ENCODE measurements around the gene VPS37B.
"Not testable (repeated sequence)": the region's sequence is repeated elsewhere in the genome, so short reads cannot be mapped to it uniquely, and the experiment has no call there.

The VPS37B gene

GRCh38 chr12:122909442-122910288, 13.7 kb upstream of the VPS37B start:
- DNase-seq (ENCODE audit: extremely low read depth in 1 of 2, low read depth in 1 of 2) = no peak

GRCh38 chr12:122908915-122909314, 13.0 kb upstream of the VPS37B start:
- no peak for DNase-seq (ENCODE audit: extremely low read depth in 1 of 2, low read depth in 1 of 2)

DNA sequence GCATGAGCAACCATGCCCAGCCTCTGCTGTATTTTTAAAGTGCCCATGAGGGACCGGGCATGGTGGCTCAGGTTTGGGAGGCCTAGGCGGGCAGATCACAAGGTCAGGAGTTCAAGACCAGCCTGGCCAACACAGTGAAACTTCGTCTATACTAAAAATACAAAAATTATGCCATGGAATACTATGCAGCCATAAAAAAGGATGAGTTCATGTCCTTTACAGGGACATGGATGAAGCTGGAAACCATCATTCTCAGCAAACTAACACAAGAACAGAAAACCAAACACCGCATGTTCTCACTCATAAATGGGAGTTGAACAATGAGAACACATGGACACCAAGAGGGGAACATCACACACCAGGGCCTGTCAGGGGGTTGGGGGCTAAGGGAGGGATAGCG, 9.3 kb upstream of the VPS37B start:
- not testable (repeated sequence) for DNase-seq (ENCODE audit: extremely low read depth in 1 of 2, low read depth in 1 of 2)

DNA sequence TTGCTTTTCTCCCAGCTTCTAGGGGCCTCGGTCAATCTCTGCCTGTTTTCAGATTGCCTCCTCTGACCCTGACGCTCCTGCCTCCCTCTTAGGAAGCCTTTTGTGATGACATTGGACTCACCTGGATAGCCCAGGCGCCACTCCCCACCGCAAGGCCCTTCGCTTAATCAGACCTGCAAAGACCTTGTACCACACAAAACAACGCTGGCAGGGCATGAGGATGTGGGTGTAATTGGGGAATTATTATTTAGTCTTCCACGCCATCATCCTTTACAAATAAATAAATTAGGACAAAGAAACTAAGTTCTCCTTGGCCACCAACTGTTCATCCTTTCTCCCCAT, 7.7 kb upstream of the VPS37B start:
- DNase-seq (ENCODE audit: extremely low read depth in 1 of 2, low read depth in 1 of 2) = no peak

DNA sequence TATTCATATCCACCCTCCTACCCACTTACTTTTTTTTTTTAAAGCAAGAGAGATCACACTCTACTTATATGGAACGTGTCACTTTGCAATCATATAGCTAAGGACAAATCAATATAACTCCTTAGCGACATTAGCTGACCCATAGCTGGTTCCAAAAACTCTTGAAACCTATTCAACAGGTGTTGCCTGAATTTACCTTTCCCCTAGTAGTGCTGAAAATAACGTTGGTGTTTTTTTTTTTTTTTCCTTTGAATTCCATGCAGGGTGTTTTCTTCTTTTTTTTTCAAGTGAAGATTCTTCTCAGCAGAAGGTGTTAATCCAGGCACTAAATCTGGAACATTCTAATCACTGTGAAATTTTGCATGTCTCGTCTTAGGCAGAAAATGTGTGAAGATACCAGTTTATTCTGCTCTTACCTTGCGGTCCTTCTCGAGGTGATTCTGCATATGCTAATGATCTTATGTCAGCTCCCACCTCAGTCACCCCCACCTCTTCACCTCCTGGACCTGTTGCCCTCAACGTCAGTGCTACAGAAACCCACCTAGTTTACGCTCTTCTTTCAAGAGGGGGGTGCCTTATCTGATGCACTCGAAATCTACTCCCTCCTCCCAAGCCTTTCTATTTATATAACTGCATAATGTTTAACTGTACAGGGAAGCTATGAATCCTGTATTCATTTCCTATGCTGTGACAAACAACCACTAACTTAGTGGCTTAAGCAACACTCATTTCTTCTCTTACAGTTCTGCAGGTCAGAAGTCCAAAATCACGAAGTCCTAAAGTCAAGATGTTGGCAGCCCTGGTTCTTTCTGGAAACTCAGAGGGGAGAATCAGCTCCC, 7.1 kb upstream of the VPS37B start:
- DNase-seq (ENCODE audit: extremely low read depth in 1 of 2, low read depth in 1 of 2) = no peak

DNA sequence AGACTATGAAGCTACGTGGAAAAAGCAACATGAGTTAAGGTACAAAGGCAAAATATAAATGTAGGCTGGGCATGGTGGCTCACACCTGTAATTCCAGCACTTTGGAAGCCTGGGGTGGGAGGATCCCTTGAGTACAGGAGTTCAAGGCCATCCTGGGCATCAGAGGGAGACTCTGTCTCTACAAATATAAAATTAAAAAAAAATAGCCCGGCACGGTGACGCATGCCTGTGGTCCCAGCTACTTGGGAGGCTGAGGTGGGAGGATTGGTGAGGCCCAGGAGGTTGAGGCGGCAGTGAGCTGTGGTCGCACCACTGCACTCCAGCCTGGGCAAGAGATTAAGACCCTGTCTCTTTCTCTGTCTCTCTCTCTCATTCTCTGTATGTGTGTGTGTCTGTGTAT, 4.0 kb upstream of the VPS37B start:
- DNase-seq (ENCODE audit: extremely low read depth in 1 of 2, low read depth in 1 of 2) = no peak

GRCh38 chr12:122896662-122897061, 738 bp upstream of the VPS37B start:
- no peak for DNase-seq (ENCODE audit: extremely low read depth in 1 of 2, low read depth in 1 of 2)

DNA sequence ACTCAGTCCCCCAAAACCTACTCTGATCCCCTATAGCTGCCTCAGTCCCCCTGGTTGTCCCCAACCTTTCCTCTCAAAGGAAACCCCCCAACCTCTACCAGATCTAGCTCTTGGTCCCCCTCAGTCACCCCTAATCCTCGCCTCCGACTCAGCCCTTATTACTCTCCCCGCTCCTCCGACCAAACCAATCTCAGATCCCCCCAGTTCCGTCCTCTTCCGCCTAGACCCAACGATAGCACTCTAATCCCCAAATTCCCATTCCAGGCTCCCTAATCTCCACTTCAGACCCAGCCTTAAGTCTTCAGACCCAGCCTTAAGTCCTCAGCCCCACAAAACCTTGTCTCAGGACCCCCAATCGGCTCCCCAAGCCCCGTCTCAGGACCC, 612 bp downstream of the VPS37B start:
- DNase-seq (ENCODE audit: extremely low read depth in 1 of 2, low read depth in 1 of 2) = no peak

DNA sequence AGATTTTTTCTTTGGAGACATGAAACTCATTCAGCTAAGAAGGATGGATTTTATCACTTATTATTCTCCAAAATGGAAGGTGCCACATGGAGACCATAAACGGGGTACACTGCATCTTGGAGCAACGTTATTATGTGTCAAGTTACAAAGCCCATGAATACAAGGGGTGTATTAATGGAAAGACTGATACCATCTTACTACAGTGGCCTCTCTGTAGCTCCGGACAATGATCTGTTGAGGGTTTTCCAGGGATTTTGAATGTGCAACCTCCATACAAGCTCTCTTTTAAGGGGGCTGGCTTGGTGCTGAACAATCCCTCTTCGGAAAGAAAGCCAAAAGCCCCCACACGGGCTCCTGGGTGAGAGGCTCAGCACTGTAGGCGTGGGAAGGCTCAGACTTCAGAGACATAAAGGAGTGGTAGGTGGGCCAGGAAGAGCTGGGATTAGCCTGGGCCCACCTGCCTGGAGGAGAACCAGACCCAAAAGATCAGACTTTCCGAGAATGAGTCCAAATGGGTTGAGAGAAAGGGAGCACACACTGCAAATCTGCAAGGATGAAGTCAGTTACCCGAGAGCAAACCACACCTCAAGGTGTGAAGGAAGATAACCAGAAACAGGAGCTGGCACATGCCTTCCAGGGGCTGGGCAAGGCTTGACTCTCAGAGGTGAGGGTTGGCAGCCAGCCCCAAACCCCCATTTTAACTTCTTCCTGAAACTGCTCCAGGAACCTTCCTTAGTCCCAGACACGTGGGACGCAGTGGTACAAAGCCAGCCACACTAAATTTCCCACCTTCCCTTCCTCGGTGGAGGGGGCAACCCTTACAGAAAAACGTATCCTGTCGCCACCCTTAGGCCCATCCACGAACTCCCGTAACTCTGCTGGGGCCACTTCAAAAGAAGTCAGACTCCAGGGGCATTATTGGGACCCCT, 1.5 kb downstream of the VPS37B start:
- no peak for DNase-seq (ENCODE audit: extremely low read depth in 1 of 2, low read depth in 1 of 2)

GRCh38 chr12:122893208-122894153, 2.4 kb downstream of the VPS37B start:
- DNase-seq (ENCODE audit: extremely low read depth in 1 of 2, low read depth in 1 of 2) = no peak

- DNase-seq (ENCODE audit: extremely low read depth in 1 of 2, low read depth in 1 of 2) = not testable (repeated sequence)
Observed at GRCh38 chr12:122892724-122893123, 3.2 kb downstream of the VPS37B start.

- DNase-seq (ENCODE audit: extremely low read depth in 1 of 2, low read depth in 1 of 2) = no peak
Observed at GRCh38 chr12:122891661-122892525, 4.0 kb downstream of the VPS37B start.

GRCh38 chr12:122889761-122890520, 6.0 kb downstream of the VPS37B start:
- DNase-seq (ENCODE audit: extremely low read depth in 1 of 2, low read depth in 1 of 2) = no peak

GRCh38 chr12:122888232-122888752, 7.6 kb downstream of the VPS37B start:
- DNase-seq (ENCODE audit: extremely low read depth in 1 of 2, low read depth in 1 of 2) = no peak

- no peak for DNase-seq (ENCODE audit: extremely low read depth in 1 of 2, low read depth in 1 of 2)
Observed at GRCh38 chr12:122887819-122888212, 8.1 kb downstream of the VPS37B start.

DNA sequence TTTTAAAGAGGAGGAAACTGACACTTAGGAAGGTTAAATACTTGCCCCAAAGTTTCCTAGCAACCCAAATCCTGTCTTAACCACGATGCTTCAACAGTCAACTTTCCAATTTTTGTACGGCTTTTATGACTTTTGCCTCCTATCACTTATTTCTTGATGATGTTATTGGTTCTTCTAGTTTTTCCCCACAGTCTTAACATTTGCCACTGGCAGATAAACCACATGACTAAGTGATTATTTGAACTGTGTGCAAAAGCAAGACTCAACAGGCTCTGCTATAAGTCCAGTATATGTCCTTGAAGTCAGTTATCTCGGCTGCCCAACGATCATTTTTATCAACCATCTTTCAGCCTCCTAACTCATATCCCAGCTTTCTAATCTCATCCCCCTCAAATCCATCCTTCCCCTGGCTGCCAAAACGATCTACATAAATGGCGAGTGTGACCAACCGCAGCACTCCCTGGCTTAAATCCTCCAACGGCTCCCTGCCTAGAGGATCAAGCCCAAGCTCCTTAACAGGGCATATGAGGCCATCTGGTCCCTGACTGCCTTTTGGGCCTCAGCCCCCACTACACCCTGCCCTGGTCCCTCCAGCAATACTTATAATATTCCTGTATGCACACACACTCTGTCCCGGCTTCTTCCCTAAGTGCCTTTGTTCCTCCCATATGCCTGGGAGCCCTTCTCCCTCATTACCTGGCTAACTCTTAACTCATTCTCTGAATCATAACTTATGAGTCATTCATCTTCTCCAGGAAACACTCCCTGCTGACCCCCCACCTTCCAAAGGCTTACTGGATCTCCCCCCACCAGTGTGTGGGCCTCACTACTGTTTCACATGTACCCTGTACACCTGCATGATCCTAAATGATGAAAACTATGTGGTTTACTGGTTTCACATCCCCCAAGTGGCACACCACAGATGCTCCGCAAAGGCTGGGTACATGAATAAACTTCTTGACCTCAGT, 8.8 kb downstream of the VPS37B start:
- DNase-seq (ENCODE audit: extremely low read depth in 1 of 2, low read depth in 1 of 2) = peak; percentile 47 to 71

DNA sequence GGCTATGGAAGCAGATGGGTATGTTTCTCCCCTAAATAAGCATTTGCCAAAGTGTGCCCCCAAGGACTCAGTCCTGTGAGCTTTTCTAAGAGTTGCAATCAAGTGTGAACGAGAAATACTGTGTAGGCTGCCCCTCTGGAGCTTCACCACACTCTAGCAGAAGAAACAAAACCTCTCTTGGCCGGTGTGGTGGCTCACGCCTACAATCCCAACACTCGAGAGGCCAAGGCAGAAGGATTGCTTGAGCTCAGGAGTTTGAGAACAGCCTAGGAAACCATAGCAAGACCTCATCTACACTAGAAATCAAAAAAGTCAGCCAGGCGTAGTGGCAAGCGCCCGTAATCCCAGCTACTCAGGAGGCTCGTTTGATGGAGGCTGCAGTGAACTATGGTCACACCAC, 9.8 kb downstream of the VPS37B start:
- no peak for DNase-seq (ENCODE audit: extremely low read depth in 1 of 2, low read depth in 1 of 2)
